SK-N-DZ (cell line): Measurements from ENCODE around the gene CLEC16A.

Experiments
- DNase-seq: peaks from one replicate; pipeline ENCODE4 v3.0.0-alpha.2; 2015; ENCODE audit warnings: low spot score

The CLEC16A gene

GRCh38 chr16:11155284-11155806 is 211.0 kb downstream of the CLEC16A start:
- no peak for DNase-seq

GRCh38 chr16:11156401-11156800 is 212.0 kb downstream of the CLEC16A start:
- DNase-seq = no peak

- DNase-seq = no peak
Observed at GRCh38 chr16:11157143-11157542, 212.8 kb downstream of the CLEC16A start.

GRCh38 chr16:11158018-11158417 is 213.7 kb downstream of the CLEC16A start:
- no peak for DNase-seq

GRCh38 chr16:11159282-11159681 is 214.9 kb downstream of the CLEC16A start:
- DNase-seq = peak; percentile 18

- no peak for DNase-seq
Observed at GRCh38 chr16:11160676-11161115, 216.3 kb downstream of the CLEC16A start.

- no peak for DNase-seq
Observed at GRCh38 chr16:11161439-11161838, 217.1 kb downstream of the CLEC16A start.

- DNase-seq = no peak
Observed at GRCh38 chr16:11161974-11162373, 217.6 kb downstream of the CLEC16A start.

GRCh38 chr16:11162586-11163268 is 218.4 kb downstream of the CLEC16A start:
- DNase-seq = peak; percentile 42

GRCh38 chr16:11163761-11164261 is 219.4 kb downstream of the CLEC16A start:
- no peak for DNase-seq

GRCh38 chr16:11164482-11165270 is 220.3 kb downstream of the CLEC16A start:
- DNase-seq = no peak

GRCh38 chr16:11165349-11165748 is 221.0 kb downstream of the CLEC16A start:
- DNase-seq = no peak

GRCh38 chr16:11165894-11166665 is 221.7 kb downstream of the CLEC16A start:
- no peak for DNase-seq

- DNase-seq = no peak
Observed at GRCh38 chr16:11167581-11167980, 223.2 kb downstream of the CLEC16A start.

- DNase-seq = no peak
Observed at GRCh38 chr16:11168386-11169051, 224.2 kb downstream of the CLEC16A start.

GRCh38 chr16:11169641-11170040 is 225.3 kb downstream of the CLEC16A start:
- no peak for DNase-seq

- no peak for DNase-seq
Observed at GRCh38 chr16:11170201-11170600, 225.8 kb downstream of the CLEC16A start.

- no peak for DNase-seq
Observed at GRCh38 chr16:11170696-11171447, 226.5 kb downstream of the CLEC16A start.

GRCh38 chr16:11171448-11171709 is 227.0 kb downstream of the CLEC16A start:
- DNase-seq = no peak

GRCh38 chr16:11171757-11172299 is 227.5 kb downstream of the CLEC16A start:
- DNase-seq = no peak
